Tibial nerve (tissue), 4 donors: ENCODE results near the gene SLC19A2. TPM values are rescaled to one million over a fixed set of nuclear protein-coding genes. Genes with fewer than 3 reads are reported as not detected.

Experiments used
- DNase-seq, 2 donors: peaks; one replicate each; pipeline ENCODE4 v3.0.0-alpha.2; 2019; ENCODE audit warnings: low spot score in 2 of 2
- H3K27ac ChIP-seq, 4 donors: fragments of 200-600 bp; sonication (generic) in 3 of 4; one replicate each; pipeline ENCODE4 v1.5.1; 2017 to 2019; ENCODE audit warnings: mild to moderate bottlenecking in 1 of 4
- H3K27me3 ChIP-seq, 2 donors: fragments of 200-600 bp; sonication (generic) in 1 of 2; one replicate each; pipeline versions ENCODE4 v1.5.1 to v1.6.0; 2017 to 2019
- H3K36me3 ChIP-seq, 3 donors: fragments of 200-600 bp; sonication (generic); one replicate each; pipeline ENCODE4 v1.5.1; 2018 to 2019
- H3K4me1 ChIP-seq, 4 donors: fragments of 200-600 bp; sonication (generic) in 3 of 4; one replicate each; pipeline ENCODE4 v1.5.1; 2017 to 2019
- H3K4me3 ChIP-seq, 4 donors: fragments of 200-600 bp; sonication (generic) in 3 of 4; one replicate each; pipeline ENCODE4 v1.5.1; 2017 to 2019; ENCODE audit warnings: mild to moderate bottlenecking in 1 of 4, moderate library complexity in 1 of 4
- H3K9me3 ChIP-seq, 4 donors: fragments of 200-600 bp; sonication (generic) in 3 of 4; one replicate each; pipeline ENCODE4 v1.5.1; 2017 to 2019
- CTCF ChIP-seq, 5 experiments: fragments of 200-600 bp in 3 of 5; fragments of 450-650 bp in 2 of 5; sonication (generic) in 3 of 5; IDR thresholded peaks; one replicate each; pipeline ENCODE4 v1.5.1; 2016 to 2019; ENCODE audit warnings: antibody characterized with exemption in 5 of 5, mild to moderate bottlenecking in 3 of 5, moderate library complexity in 2 of 5
- EP300 ChIP-seq, 2 donors: sonication (generic); formaldehyde crosslinking; IDR thresholded peaks; one replicate each; pipeline ENCODE4 v1.6.1; 2017; ENCODE audit warnings: antibody characterized with exemption in 2 of 2, mild to moderate bottlenecking in 1 of 2
- POLR2A ChIP-seq, 2 donors: fragments of 450-650 bp; IDR thresholded peaks; one replicate each; pipeline ENCODE4 v1.6.1; 2017; ENCODE audit warnings: antibody characterized with exemption in 2 of 2, mild to moderate bottlenecking in 2 of 2, moderate library complexity in 2 of 2
- WGBS, 2 donors: methylation state at CpG; one replicate each; pipeline ENCODE4 v1.1.5; 2018; 5-methylcytosine and 5-hydroxymethylcytosine counted together
- total RNA-seq, 4 donors: library from RNA; depleted of rRNA; stranded (reverse); fragments of >200 nt; gene quantifications; one replicate each; pipeline ENCODE4 v1.1.0, GENCODE V29; 2016

Gene SLC19A2
- total RNA-seq, 4 donors from 2014 or later, result 25.1 to 51.6 (median 35.6) TPM

GRCh38 chr1:169528215-169529067 is 42.7 kb upstream of the SLC19A2 start:
- no peak for DNase-seq
- no peak overlapping the region for H3K4me3 ChIP-seq
- no peaks in the 10 kb centered on the region for H3K36me3 ChIP-seq
- H3K4me1 ChIP-seq, result no peaks in the 10 kb centered on the region
- H3K27me3 ChIP-seq, result no peaks in the 10 kb centered on the region
- H3K9me3 ChIP-seq, result peaks cover 0 to 5% (median 1%) of the 10 kb centered on the region in 4 donors
- H3K27ac ChIP-seq, result no peak overlapping the region
- TF ChIP-seq CTCF (IDR thresholded peaks at IDR 0.05) (no peak), POLR2A (IDR thresholded peaks at IDR 0.05) (no peak), EP300 (IDR thresholded peaks at IDR 0.05) (no peak)
- WGBS, 2 donors, result 62 to 75% methylated on average over 9 of the region's 9 CpGs

GRCh38 chr1:169527451-169528214 is 41.9 kb upstream of the SLC19A2 start:
- DNase-seq, result peak in 1 of 2 donors; percentile 20
- no peak for TF ChIP-seq EP300 (IDR thresholded peaks at IDR 0.05)
- no peak for TF ChIP-seq CTCF (IDR thresholded peaks at IDR 0.05)
- TF ChIP-seq POLR2A (IDR thresholded peaks at IDR 0.05), result no peak
- no peaks in the 10 kb centered on the region for H3K4me1 ChIP-seq
- H3K27me3 ChIP-seq, result no peaks in the 10 kb centered on the region
- H3K36me3 ChIP-seq, result no peaks in the 10 kb centered on the region
- H3K9me3 ChIP-seq, result peaks cover 0 to under 1% (median 0%) of the 10 kb centered on the region in 4 donors
- H3K27ac ChIP-seq, result no peak overlapping the region
- 78 to 88% methylated on average over 5 of the region's 5 CpGs for WGBS, 2 donors
- H3K4me3 ChIP-seq, result no peak overlapping the region

GRCh38 chr1:169527001-169527400 is 41.3 kb upstream of the SLC19A2 start:
- no peak overlapping the region for H3K4me3 ChIP-seq
- no peaks in the 10 kb centered on the region for H3K27me3 ChIP-seq
- no peaks in the 10 kb centered on the region for H3K4me1 ChIP-seq
- H3K9me3 ChIP-seq, result no peaks in the 10 kb centered on the region
- no peak for TF ChIP-seq CTCF (IDR thresholded peaks at IDR 0.05)
- no peak for TF ChIP-seq POLR2A (IDR thresholded peaks at IDR 0.05)
- no peak for TF ChIP-seq EP300 (IDR thresholded peaks at IDR 0.05)
- no peak overlapping the region for H3K27ac ChIP-seq
- no peaks in the 10 kb centered on the region for H3K36me3 ChIP-seq
- DNase-seq, result no peak
- WGBS, 2 donors, result 70 to 72% methylated on average over 3 of the region's 3 CpGs

- no peaks in the 10 kb centered on the region for H3K36me3 ChIP-seq
- no peak for DNase-seq
- H3K4me3 ChIP-seq, result no peak overlapping the region
- no peak for TF ChIP-seq POLR2A (IDR thresholded peaks at IDR 0.05)
- TF ChIP-seq EP300 (IDR thresholded peaks at IDR 0.05), result no peak
- TF ChIP-seq CTCF (IDR thresholded peaks at IDR 0.05), result no peak
- no peaks in the 10 kb centered on the region for H3K4me1 ChIP-seq
- no peaks in the 10 kb centered on the region for H3K9me3 ChIP-seq
- H3K27me3 ChIP-seq, result no peaks in the 10 kb centered on the region
- WGBS, 2 donors, result 83 to 86% methylated on average over 1 of the region's 1 CpG
- H3K27ac ChIP-seq, result no peak overlapping the region
Observed at GRCh38 chr1:169526120-169526832, 40.5 kb upstream of the SLC19A2 start.
